Fibroblast of lung (primary cell): ENCODE results near the gene MAGED4.

Source experiments
- CTCF ChIP-seq, 2 donors: IDR thresholded peaks in 1 of 2; conservative IDR thresholded peaks in 1 of 2; 1 replicate in 1 of 2; 2 replicates in 1 of 2; pipeline ENCODE4 v1.5.1; 2011 to 2012; ENCODE audit warnings: low read length in 2 of 2, control low read depth in 1 of 2, inconsistent platforms in 1 of 2, low read depth in 1 of 2, mild to moderate bottlenecking in 1 of 2
- EZH2 ChIP-seq: IDR thresholded peaks from 2 replicates; pipeline ENCODE4 v1.5.1; 2012; ENCODE audit warnings: low read length, control low read depth, mild to moderate bottlenecking; ENCODE audit errors: missing control alignments

GRCh38 chrX:52166840-52167239 lies 17.8 kb upstream of the MAGED4 start:
- TF ChIP-seq EZH2 = no peak
- TF ChIP-seq CTCF (conservative IDR thresholded peaks at IDR 0.05 in 1 of 2, IDR thresholded peaks at IDR 0.05 in 1 of 2; ENCODE audit: low read depth in 1 of 2, low read length in 2 of 2) = no peak
